Endothelial cell (in vitro differentiated cells): ENCODE data around the gene PPIA. TPM values are rescaled to one million over a fixed set of nuclear protein-coding genes. Genes with fewer than 3 reads are reported as not detected.
A peak's percentile ranks its signal among the peaks of the same experiment; 100 is the strongest.

Experiments
- DNase-seq: peaks from one replicate; pipeline ENCODE4 v3.0.0; 2021; ENCODE audit warnings: low spot score
- H3K27ac Mint-ChIP-seq: one replicate; pipeline ENCODE4 v1.8.0; 2021; ENCODE audit warnings: mixed read lengths, inconsistent platforms; ENCODE audit not compliant: unreplicated experiment
- H3K27me3 Mint-ChIP-seq: one replicate; pipeline ENCODE4 v1.8.0; 2021; ENCODE audit warnings: mild to moderate bottlenecking, moderate library complexity, mixed read lengths, inconsistent platforms; ENCODE audit not compliant: unreplicated experiment
- H3K36me3 Mint-ChIP-seq: one replicate; pipeline ENCODE4 v1.8.0; 2021; ENCODE audit warnings: mild to moderate bottlenecking, low read depth, mixed read lengths, inconsistent platforms; ENCODE audit not compliant: unreplicated experiment
- H3K4me1 Mint-ChIP-seq: one replicate; pipeline ENCODE4 v1.8.0; 2021; ENCODE audit warnings: mild to moderate bottlenecking, mixed read lengths, inconsistent platforms; ENCODE audit not compliant: unreplicated experiment
- H3K4me3 Mint-ChIP-seq: one replicate; pipeline ENCODE4 v1.8.0; 2021; ENCODE audit warnings: mild to moderate bottlenecking, mixed read lengths, inconsistent platforms; ENCODE audit not compliant: unreplicated experiment
- H3K9me3 Mint-ChIP-seq: one replicate; pipeline ENCODE4 v1.8.0; 2021; ENCODE audit warnings: mixed read lengths, inconsistent platforms; ENCODE audit not compliant: unreplicated experiment
- total RNA-seq: library from RNA; stranded (reverse); fragmentation: NEBNext Ultra II Directional; extraction: Animal tissue kit (Norgen Biotek cat#: 25700); gene quantifications from one replicate; pipeline ENCODE4 v1.2.1, GENCODE V29; 2021; ENCODE audit not compliant: unreplicated experiment
- TF ChIP-seq, protein P1 (sequence below): fragments of 200-600 bp; sonication (generic); IDR thresholded peaks from one replicate; pipeline ENCODE4 v1.5.0; 2021; ENCODE audit warnings: antibody characterized with exemption; ENCODE audit not compliant: unreplicated experiment

PPIA gene
- total RNA-seq, 1 donor from 2014 or later, result 1,721 TPM

DNA sequence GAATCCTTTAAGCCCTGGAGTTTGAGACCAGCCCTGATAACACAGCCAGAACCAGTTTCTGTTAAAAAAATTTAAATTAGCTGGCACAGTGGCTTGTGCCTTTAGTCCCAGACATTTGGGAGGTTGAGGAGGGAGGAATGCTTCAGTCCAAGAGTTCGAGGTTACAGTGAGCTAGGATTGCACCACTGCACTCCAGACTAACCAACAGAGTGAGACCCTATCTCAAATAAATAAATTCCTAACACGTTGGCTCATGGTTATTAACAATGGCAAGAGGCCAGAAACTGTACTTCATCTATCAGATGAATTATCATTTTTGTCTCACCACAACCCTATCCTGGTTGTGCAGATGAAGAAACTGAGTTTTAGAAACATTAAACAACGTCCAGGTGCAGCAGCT lies 2.1 kb upstream of the PPIA start:
- H3K27me3 Mint-ChIP-seq, result peaks cover 12% of the 10 kb centered on the region
- no peaks in the 10 kb centered on the region for H3K9me3 Mint-ChIP-seq
- H3K4me1 Mint-ChIP-seq, result peaks cover 16% of the 10 kb centered on the region
- peak overlapping the region; percentile 1 for H3K27ac Mint-ChIP-seq
- no peak overlapping the region for H3K4me3 Mint-ChIP-seq
- TF ChIP-seq, protein P1, sequence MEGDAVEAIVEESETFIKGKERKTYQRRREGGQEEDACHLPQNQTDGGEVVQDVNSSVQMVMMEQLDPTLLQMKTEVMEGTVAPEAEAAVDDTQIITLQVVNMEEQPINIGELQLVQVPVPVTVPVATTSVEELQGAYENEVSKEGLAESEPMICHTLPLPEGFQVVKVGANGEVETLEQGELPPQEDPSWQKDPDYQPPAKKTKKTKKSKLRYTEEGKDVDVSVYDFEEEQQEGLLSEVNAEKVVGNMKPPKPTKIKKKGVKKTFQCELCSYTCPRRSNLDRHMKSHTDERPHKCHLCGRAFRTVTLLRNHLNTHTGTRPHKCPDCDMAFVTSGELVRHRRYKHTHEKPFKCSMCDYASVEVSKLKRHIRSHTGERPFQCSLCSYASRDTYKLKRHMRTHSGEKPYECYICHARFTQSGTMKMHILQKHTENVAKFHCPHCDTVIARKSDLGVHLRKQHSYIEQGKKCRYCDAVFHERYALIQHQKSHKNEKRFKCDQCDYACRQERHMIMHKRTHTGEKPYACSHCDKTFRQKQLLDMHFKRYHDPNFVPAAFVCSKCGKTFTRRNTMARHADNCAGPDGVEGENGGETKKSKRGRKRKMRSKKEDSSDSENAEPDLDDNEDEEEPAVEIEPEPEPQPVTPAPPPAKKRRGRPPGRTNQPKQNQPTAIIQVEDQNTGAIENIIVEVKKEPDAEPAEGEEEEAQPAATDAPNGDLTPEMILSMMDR, result no peak
- peaks cover 9% of the 10 kb centered on the region for H3K36me3 Mint-ChIP-seq
- no peak for DNase-seq

DNA sequence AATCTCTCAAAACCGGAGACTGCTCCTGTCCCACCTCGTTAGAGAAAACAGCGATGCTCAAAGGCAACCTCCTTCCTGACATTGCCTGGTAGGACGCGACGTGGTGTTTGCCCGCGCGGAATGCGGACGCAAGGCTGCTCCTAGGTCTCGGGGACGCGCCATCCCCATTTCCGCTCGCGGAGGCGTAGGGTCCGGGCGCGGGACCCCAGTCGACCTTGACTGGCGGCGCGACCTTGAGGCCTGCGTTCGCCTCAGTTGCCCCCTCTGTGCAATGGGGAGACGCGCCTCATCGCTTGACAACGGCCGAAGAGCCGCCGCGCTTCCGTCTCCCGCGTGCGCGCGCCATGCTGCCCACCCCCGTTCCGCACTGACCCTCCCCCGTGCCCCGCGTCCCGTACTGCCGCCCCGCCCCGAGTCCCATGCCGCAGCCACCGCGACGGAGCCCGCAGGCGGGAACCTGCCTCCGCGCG lies 412 bp upstream of the PPIA start:
- Mint-ChIP-seq H3K9me3 (no peaks in the 10 kb centered on the region), H3K27me3 (peaks cover 12% of the 10 kb centered on the region), H3K4me3 (peak overlapping the region; percentile 90), H3K36me3 (peaks cover 25% of the 10 kb centered on the region), H3K27ac (peak overlapping the region; percentile 81), H3K4me1 (peaks cover 21% of the 10 kb centered on the region)
- TF ChIP-seq, protein P1, result no peak
- peak; percentile 71 for DNase-seq

GRCh38 chr7:44797329-44798258 lies 1.1 kb downstream of the PPIA start:
- Mint-ChIP-seq H3K9me3 (no peaks in the 10 kb centered on the region), H3K4me3 (peak overlapping the region; percentile 100), H3K27ac (peak overlapping the region; percentile 99), H3K4me1 (peaks cover 18% of the 10 kb centered on the region), H3K36me3 (peaks cover 35% of the 10 kb centered on the region), H3K27me3 (peaks cover 13% of the 10 kb centered on the region)
- TF ChIP-seq, protein P1, result peak; percentile 50
- peak; percentile 82 for DNase-seq

GRCh38 chr7:44798649-44799305 lies 2.3 kb downstream of the PPIA start:
- Mint-ChIP-seq H3K27ac (no peak overlapping the region), H3K4me1 (peaks cover 18% of the 10 kb centered on the region), H3K9me3 (no peaks in the 10 kb centered on the region), H3K27me3 (peaks cover 13% of the 10 kb centered on the region), H3K4me3 (peak overlapping the region; percentile 87), H3K36me3 (peaks cover 39% of the 10 kb centered on the region)
- DNase-seq, result no peak
- TF ChIP-seq, protein P1, result no peak
